Neural crest cell (in vitro differentiated cells): ENCODE data around the gene ZNF541. TPM values are rescaled to one million over a fixed set of nuclear protein-coding genes. Genes with fewer than 3 reads are reported as not detected.

Source experiments
- DNase-seq: peaks from one replicate; pipeline ENCODE4 v3.0.0; 2021; ENCODE audit warnings: low read depth, mixed read lengths, low spot score
- H3K27ac Mint-ChIP-seq: one replicate; pipeline ENCODE4 v1.8.0; 2021; ENCODE audit warnings: mild to moderate bottlenecking, mixed read lengths; ENCODE audit not compliant: unreplicated experiment
- H3K27me3 Mint-ChIP-seq: 2 replicates; pipeline ENCODE4 v1.8.0; 2021; ENCODE audit warnings: low read depth, mild to moderate bottlenecking, mixed read lengths
- H3K36me3 Mint-ChIP-seq: 2 replicates; pipeline ENCODE4 v1.8.0; 2021; ENCODE audit warnings: low read depth, mild to moderate bottlenecking, mixed read lengths
- H3K4me1 Mint-ChIP-seq: 2 replicates; pipeline ENCODE4 v1.8.0; 2021; ENCODE audit warnings: mixed read lengths
- H3K4me3 Mint-ChIP-seq: one replicate; pipeline ENCODE4 v1.8.0; 2021; ENCODE audit warnings: mild to moderate bottlenecking, mixed read lengths
- H3K9me3 Mint-ChIP-seq: 2 replicates; pipeline ENCODE4 v1.8.0; 2021; ENCODE audit warnings: mixed read lengths
- CTCF ChIP-seq: fragments of 200-600 bp; sonication (generic); conservative IDR thresholded peaks from 2 replicates; pipeline ENCODE4 v1.5.0; 2021; ENCODE audit warnings: antibody characterized with exemption, mild to moderate bottlenecking
- total RNA-seq: library from RNA; stranded (reverse); gene quantifications from 2 replicates; pipeline ENCODE4 v1.2.1, GENCODE V29; 2021

ZNF541 gene
- total RNA-seq, 1 donor from 2014 or later = not detected

GRCh38 chr19:47614559-47614958, 41.6 kb upstream of the ZNF541 start:
- Mint-ChIP-seq H3K9me3 (no peaks in the 10 kb centered on the region), H3K4me3 (no peak overlapping the region), H3K27me3 (no peaks in the 10 kb centered on the region), H3K36me3 (peaks cover 2% of the 10 kb centered on the region), H3K4me1 (peaks cover 50% of the 10 kb centered on the region), H3K27ac (no peak overlapping the region)
- no peak for TF ChIP-seq CTCF
- DNase-seq = no peak

GRCh38 chr19:47614021-47614295, 41.0 kb upstream of the ZNF541 start:
- peaks cover 2% of the 10 kb centered on the region for H3K36me3 Mint-ChIP-seq
- H3K4me1 Mint-ChIP-seq = peaks cover 50% of the 10 kb centered on the region
- no peaks in the 10 kb centered on the region for H3K27me3 Mint-ChIP-seq
- H3K9me3 Mint-ChIP-seq = no peaks in the 10 kb centered on the region
- H3K27ac Mint-ChIP-seq = peak overlapping the region; percentile 21
- no peak for TF ChIP-seq CTCF
- H3K4me3 Mint-ChIP-seq = no peak overlapping the region
- no peak for DNase-seq

GRCh38 chr19:47613165-47614020, 40.4 kb upstream of the ZNF541 start:
- no peaks in the 10 kb centered on the region for H3K27me3 Mint-ChIP-seq
- H3K4me1 Mint-ChIP-seq = peaks cover 50% of the 10 kb centered on the region
- H3K27ac Mint-ChIP-seq = peak overlapping the region; percentile 21
- peaks cover 2% of the 10 kb centered on the region for H3K36me3 Mint-ChIP-seq
- H3K4me3 Mint-ChIP-seq = peak overlapping the region; percentile 53
- no peak for TF ChIP-seq CTCF
- no peaks in the 10 kb centered on the region for H3K9me3 Mint-ChIP-seq
- DNase-seq = no peak

- H3K9me3 Mint-ChIP-seq = no peaks in the 10 kb centered on the region
- peaks cover 48% of the 10 kb centered on the region for H3K4me1 Mint-ChIP-seq
- peaks cover 2% of the 10 kb centered on the region for H3K36me3 Mint-ChIP-seq
- H3K27me3 Mint-ChIP-seq = no peaks in the 10 kb centered on the region
- no peak for TF ChIP-seq CTCF
- no peak for DNase-seq
- peak overlapping the region; percentile 91 for H3K4me3 Mint-ChIP-seq
- peak overlapping the region; percentile 87 for H3K27ac Mint-ChIP-seq
Measured at GRCh38 chr19:47610902-47611301, 38.0 kb upstream of the ZNF541 start.

GRCh38 chr19:47609906-47610894, 37.3 kb upstream of the ZNF541 start:
- H3K9me3 Mint-ChIP-seq = no peaks in the 10 kb centered on the region
- H3K4me1 Mint-ChIP-seq = peaks cover 41% of the 10 kb centered on the region
- peak overlapping the region; percentile 91 for H3K4me3 Mint-ChIP-seq
- peaks cover 2% of the 10 kb centered on the region for H3K36me3 Mint-ChIP-seq
- peak; percentile 57 for DNase-seq
- no peaks in the 10 kb centered on the region for H3K27me3 Mint-ChIP-seq
- no peak for TF ChIP-seq CTCF
- peak overlapping the region; percentile 87 for H3K27ac Mint-ChIP-seq
